ENCODE results near the gene PIK3R1. TPM values are rescaled to one million over a fixed set of nuclear protein-coding genes. Genes with fewer than 3 reads are reported as not detected.

PIK3R1 gene
- total RNA-seq, 1 donor from 2014 or later, result 89.7 TPM

- no peaks in the 10 kb centered on the region for H3K36me3 Mint-ChIP-seq (ENCODE audit: insufficient read depth)
- no peak overlapping the region for H3K4me3 Mint-ChIP-seq (ENCODE audit: low read depth)
- no peak for TF ChIP-seq CTCF (IDR thresholded peaks at IDR 0.05; ENCODE audit: unreplicated experiment)
- H3K27me3 Mint-ChIP-seq, result no peaks in the 10 kb centered on the region
- H3K27ac Mint-ChIP-seq, result no peak overlapping the region
- peaks cover 6% of the 10 kb centered on the region for H3K4me1 Mint-ChIP-seq (ENCODE audit: low read depth)
- no peak for DNase-seq (ENCODE audit: low spot score, unreplicated experiment)
- peaks cover 9% of the 10 kb centered on the region for H3K9me3 Mint-ChIP-seq (ENCODE audit: low read depth)
These were observed 104.9 kb downstream of the PIK3R1 start for GRCh38 chr5:68320413-68320986.

DNA sequence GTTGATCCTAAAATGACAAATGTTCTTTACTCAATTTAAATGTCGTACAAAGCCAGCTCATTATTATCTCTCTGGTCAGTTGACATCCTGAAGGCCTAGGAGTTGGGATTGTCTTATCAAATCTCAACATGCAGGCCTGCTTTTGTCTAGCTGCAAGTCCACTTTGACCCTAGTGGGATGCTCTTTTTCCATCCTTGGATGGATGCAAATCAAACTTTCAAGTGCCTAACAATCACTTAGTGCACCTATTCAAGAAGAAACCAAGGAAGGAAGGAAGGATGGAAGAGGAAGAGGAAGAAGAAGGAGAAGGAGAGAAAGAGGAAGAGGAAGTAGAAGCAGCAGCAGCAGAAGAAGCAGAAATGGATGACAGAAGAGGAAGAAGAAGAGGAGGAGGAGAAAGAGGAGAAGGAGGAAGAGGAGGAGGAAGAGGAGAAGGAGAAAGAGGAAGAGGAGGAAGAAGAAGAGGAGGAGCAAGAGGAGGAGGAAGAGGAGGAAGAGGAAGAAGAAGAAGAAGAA is 109.6 kb downstream of the PIK3R1 start:
- no peak for DNase-seq (ENCODE audit: low spot score, unreplicated experiment)
- H3K27me3 Mint-ChIP-seq, result no peaks in the 10 kb centered on the region
- no peak overlapping the region for H3K4me3 Mint-ChIP-seq (ENCODE audit: low read depth)
- peaks cover 5% of the 10 kb centered on the region for H3K9me3 Mint-ChIP-seq (ENCODE audit: low read depth)
- no peak for TF ChIP-seq CTCF (IDR thresholded peaks at IDR 0.05; ENCODE audit: unreplicated experiment)
- peaks cover under 1% of the 10 kb centered on the region for H3K4me1 Mint-ChIP-seq (ENCODE audit: low read depth)
- H3K36me3 Mint-ChIP-seq (ENCODE audit: insufficient read depth), result no peaks in the 10 kb centered on the region
- H3K27ac Mint-ChIP-seq, result no peak overlapping the region

DNA sequence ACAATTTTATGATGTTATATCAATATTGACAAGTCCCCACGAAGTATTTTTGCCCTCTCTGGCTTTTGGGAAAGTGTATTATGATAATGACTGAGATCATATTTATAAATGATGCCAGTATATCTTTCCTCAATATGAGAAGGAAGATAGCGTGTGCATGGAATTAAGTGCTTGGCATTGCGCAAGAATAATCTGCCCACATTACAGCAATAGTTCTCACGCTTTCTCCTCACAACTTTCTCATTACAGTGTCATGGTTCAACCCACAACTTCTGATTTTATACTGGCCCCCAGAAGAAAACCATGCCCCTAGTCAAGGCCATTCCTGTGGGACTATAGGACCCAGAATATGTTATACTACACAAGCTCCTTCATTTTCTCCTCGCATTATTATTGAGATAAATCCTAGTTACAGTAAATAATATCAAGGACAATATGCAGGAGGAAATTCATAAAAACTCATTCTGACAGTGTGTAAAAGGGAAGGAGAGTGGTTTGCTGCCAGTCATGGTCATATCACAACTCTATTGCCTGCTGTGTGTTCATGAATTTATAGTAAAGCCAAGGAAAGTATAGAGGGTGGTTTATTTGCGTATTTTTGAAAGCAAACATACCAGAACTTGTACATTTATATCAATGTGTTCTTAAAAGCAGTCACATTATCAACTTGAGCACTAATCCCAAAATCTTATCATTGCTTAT is 114.1 kb downstream of the PIK3R1 start:
- Mint-ChIP-seq H3K9me3 (ENCODE audit: low read depth) (peaks cover 4% of the 10 kb centered on the region), H3K36me3 (ENCODE audit: insufficient read depth) (no peaks in the 10 kb centered on the region), H3K27me3 (no peaks in the 10 kb centered on the region), H3K27ac (no peak overlapping the region), H3K4me3 (ENCODE audit: low read depth) (no peak overlapping the region), H3K4me1 (ENCODE audit: low read depth) (peaks cover 11% of the 10 kb centered on the region)
- no peak for DNase-seq (ENCODE audit: low spot score, unreplicated experiment)
- TF ChIP-seq CTCF (IDR thresholded peaks at IDR 0.05; ENCODE audit: unreplicated experiment), result no peak

- H3K4me1 Mint-ChIP-seq (ENCODE audit: low read depth), result peaks cover 11% of the 10 kb centered on the region
- H3K4me3 Mint-ChIP-seq (ENCODE audit: low read depth), result no peak overlapping the region
- no peaks in the 10 kb centered on the region for H3K9me3 Mint-ChIP-seq (ENCODE audit: low read depth)
- no peaks in the 10 kb centered on the region for H3K36me3 Mint-ChIP-seq (ENCODE audit: insufficient read depth)
- TF ChIP-seq CTCF (IDR thresholded peaks at IDR 0.05; ENCODE audit: unreplicated experiment), result no peak
- no peaks in the 10 kb centered on the region for H3K27me3 Mint-ChIP-seq
- DNase-seq (ENCODE audit: low spot score, unreplicated experiment), result no peak
- H3K27ac Mint-ChIP-seq, result no peak overlapping the region
These were observed 115.0 kb downstream of the PIK3R1 start for GRCh38 chr5:68330574-68330973.

DNA sequence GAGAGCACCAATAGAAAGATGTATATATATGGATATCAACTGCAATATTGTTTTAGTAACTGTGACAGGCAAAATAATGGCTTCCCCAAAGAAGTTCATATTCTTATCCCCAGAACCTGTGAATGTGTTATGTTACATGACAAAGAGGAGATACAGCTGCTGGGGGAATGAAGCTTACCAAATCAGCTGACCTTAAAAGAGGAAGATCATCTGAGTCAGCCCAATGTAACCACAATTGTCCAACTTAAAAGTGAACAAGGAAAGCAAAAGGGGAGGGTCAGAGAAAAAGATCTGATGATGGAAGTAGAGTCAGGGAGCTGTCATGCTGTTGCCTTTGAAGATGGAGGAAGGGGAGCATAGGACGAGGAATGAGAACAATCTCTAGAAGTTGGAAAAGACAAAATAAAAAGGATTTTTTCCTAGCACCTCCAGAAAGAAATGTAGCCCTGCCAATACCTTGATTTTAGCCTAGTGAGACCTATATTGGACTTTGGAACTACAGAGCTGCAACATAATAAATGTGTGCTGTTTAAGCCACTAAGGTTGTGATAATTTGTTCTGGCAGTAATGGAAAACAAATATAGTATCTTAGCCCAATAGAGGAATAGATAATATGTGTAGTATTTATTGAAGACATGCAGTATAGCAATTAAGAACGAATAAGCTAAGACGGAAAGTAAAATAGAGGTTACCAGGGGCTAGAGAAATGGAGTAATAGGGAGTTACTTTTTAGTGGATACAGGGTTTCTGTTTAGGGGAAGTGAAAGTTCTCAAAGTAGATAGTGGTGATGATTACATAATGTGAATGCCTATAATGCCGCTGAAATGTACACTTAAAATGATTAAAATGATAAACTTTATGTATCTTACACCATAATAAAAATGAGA is 115.9 kb downstream of the PIK3R1 start:
- DNase-seq (ENCODE audit: low spot score, unreplicated experiment), result no peak
- Mint-ChIP-seq H3K9me3 (ENCODE audit: low read depth) (no peaks in the 10 kb centered on the region), H3K27ac (no peak overlapping the region), H3K4me1 (ENCODE audit: low read depth) (peaks cover 11% of the 10 kb centered on the region), H3K36me3 (ENCODE audit: insufficient read depth) (no peaks in the 10 kb centered on the region), H3K27me3 (no peaks in the 10 kb centered on the region), H3K4me3 (ENCODE audit: low read depth) (no peak overlapping the region)
- no peak for TF ChIP-seq CTCF (IDR thresholded peaks at IDR 0.05; ENCODE audit: unreplicated experiment)
